ENCODE measurements around the gene ARMC8.

Gene ARMC8

GRCh38 chr3:138253609-138254008 lies 66.5 kb downstream of the ARMC8 start:
- TF ChIP-seq EZH2 (IDR thresholded peaks at IDR 0.05; ENCODE audit: borderline replicate concordance, low read length) = no peak
- TF ChIP-seq, protein P1, sequence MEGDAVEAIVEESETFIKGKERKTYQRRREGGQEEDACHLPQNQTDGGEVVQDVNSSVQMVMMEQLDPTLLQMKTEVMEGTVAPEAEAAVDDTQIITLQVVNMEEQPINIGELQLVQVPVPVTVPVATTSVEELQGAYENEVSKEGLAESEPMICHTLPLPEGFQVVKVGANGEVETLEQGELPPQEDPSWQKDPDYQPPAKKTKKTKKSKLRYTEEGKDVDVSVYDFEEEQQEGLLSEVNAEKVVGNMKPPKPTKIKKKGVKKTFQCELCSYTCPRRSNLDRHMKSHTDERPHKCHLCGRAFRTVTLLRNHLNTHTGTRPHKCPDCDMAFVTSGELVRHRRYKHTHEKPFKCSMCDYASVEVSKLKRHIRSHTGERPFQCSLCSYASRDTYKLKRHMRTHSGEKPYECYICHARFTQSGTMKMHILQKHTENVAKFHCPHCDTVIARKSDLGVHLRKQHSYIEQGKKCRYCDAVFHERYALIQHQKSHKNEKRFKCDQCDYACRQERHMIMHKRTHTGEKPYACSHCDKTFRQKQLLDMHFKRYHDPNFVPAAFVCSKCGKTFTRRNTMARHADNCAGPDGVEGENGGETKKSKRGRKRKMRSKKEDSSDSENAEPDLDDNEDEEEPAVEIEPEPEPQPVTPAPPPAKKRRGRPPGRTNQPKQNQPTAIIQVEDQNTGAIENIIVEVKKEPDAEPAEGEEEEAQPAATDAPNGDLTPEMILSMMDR (IDR thresholded peaks at IDR 0.05; ENCODE audit: low read length) = no peak
- no peaks in the 10 kb centered on the region for H3K9me2 ChIP-seq (ENCODE audit: low read depth, low read length)
- no peak overlapping the region for H3K4me2 ChIP-seq (ENCODE audit: low read length)
- no peak overlapping the region for H3K27ac ChIP-seq (ENCODE audit: low read depth, low read length, poor library complexity, severe bottlenecking)
- H3K4me3 ChIP-seq (ENCODE audit: low read depth, low read length, poor library complexity, severe bottlenecking) = no peak overlapping the region
- no peak overlapping the region for H3K9ac ChIP-seq (ENCODE audit: low read length)
- H4K20me1 ChIP-seq (ENCODE audit: insufficient read depth, low read length) = no peaks in the 10 kb centered on the region
- peaks cover 13% of the 10 kb centered on the region for H3K36me3 ChIP-seq (ENCODE audit: insufficient read depth, low read length)
- no peaks in the 10 kb centered on the region for H3K4me1 ChIP-seq (ENCODE audit: insufficient read depth, low read length, severe bottlenecking)
- H3K9me3 ChIP-seq (ENCODE audit: low read length) = no peaks in the 10 kb centered on the region
- no peaks in the 10 kb centered on the region for H3K79me2 ChIP-seq (ENCODE audit: insufficient read depth, low read length)
- H3F3A ChIP-seq (ENCODE audit: insufficient read depth, low read length) = no peaks in the 10 kb centered on the region
- no peak overlapping the region for H2AFZ ChIP-seq (ENCODE audit: low read length)
- no peaks in the 10 kb centered on the region for H3K27me3 ChIP-seq (ENCODE audit: insufficient read depth, low read length)

DNA sequence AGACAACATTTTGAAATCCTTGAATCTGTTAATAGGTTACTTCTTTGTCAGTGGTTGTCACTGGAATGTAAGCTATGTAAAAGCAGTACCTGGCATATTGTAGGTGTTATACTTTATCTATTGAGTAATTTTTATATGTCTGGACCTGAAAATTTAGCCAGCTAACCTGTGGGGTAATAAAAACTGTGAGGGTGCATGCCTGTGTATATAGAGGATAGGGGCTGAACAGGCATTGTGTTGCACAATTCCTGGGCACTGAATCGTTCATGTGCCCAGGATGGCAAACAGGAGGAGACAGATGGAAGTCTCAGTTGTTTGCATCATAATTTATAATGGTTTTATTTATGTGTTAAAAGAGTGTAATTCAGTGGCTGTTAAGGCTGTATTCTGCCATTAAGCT lies 67.1 kb downstream of the ARMC8 start:
- H3K9me3 ChIP-seq (ENCODE audit: low read length) = no peaks in the 10 kb centered on the region
- H3K9ac ChIP-seq (ENCODE audit: low read length) = no peak overlapping the region
- H3K4me1 ChIP-seq (ENCODE audit: insufficient read depth, low read length, severe bottlenecking) = no peaks in the 10 kb centered on the region
- no peaks in the 10 kb centered on the region for H3K27me3 ChIP-seq (ENCODE audit: insufficient read depth, low read length)
- no peaks in the 10 kb centered on the region for H3F3A ChIP-seq (ENCODE audit: insufficient read depth, low read length)
- no peaks in the 10 kb centered on the region for H4K20me1 ChIP-seq (ENCODE audit: insufficient read depth, low read length)
- H3K4me2 ChIP-seq (ENCODE audit: low read length) = no peak overlapping the region
- peaks cover 7% of the 10 kb centered on the region; the same call in 1 of the 2 replicates for H3K36me3 ChIP-seq (ENCODE audit: insufficient read depth, low read length)
- no peak overlapping the region for H3K27ac ChIP-seq (ENCODE audit: low read depth, low read length, poor library complexity, severe bottlenecking)
- no peak for TF ChIP-seq EZH2 (IDR thresholded peaks at IDR 0.05; ENCODE audit: borderline replicate concordance, low read length)
- TF ChIP-seq, protein P1 (IDR thresholded peaks at IDR 0.05; ENCODE audit: low read length) = no peak
- H2AFZ ChIP-seq (ENCODE audit: low read length) = no peak overlapping the region
- H3K4me3 ChIP-seq (ENCODE audit: low read depth, low read length, poor library complexity, severe bottlenecking) = no peak overlapping the region
- H3K79me2 ChIP-seq (ENCODE audit: insufficient read depth, low read length) = no peaks in the 10 kb centered on the region
- no peaks in the 10 kb centered on the region for H3K9me2 ChIP-seq (ENCODE audit: low read depth, low read length)

DNA sequence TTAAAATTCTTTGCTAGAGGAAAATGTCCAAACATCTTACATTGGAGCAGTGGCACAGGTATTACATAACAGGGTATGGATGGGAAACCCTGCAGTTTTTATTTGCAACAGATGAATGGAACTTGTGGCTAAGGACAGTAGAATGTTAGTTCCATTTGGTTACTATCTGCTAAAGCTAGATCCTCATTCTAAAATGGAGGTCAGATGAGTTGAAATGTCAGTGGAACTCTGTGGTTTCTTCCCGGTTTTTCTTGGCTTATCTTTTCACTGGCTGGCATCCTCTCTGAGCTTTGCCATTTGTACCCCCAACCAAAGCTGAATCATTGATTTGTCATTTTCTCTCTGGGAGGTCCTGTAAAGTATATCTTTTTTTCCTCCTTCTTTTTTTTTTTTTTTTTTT lies 68.9 kb downstream of the ARMC8 start:
- H3K9ac ChIP-seq (ENCODE audit: low read length) = no peak overlapping the region
- no peak overlapping the region for H2AFZ ChIP-seq (ENCODE audit: low read length)
- no peaks in the 10 kb centered on the region for H3K9me2 ChIP-seq (ENCODE audit: low read depth, low read length)
- H3K4me1 ChIP-seq (ENCODE audit: insufficient read depth, low read length, severe bottlenecking) = no peaks in the 10 kb centered on the region
- H3K4me2 ChIP-seq (ENCODE audit: low read length) = no peak overlapping the region
- H3K4me3 ChIP-seq (ENCODE audit: low read depth, low read length, poor library complexity, severe bottlenecking) = no peak overlapping the region
- H3K9me3 ChIP-seq (ENCODE audit: low read length) = no peaks in the 10 kb centered on the region
- no peaks in the 10 kb centered on the region for H4K20me1 ChIP-seq (ENCODE audit: insufficient read depth, low read length)
- peaks cover 4% of the 10 kb centered on the region; the same call in 1 of the 2 replicates for H3K36me3 ChIP-seq (ENCODE audit: insufficient read depth, low read length)
- no peak overlapping the region for H3K27ac ChIP-seq (ENCODE audit: low read depth, low read length, poor library complexity, severe bottlenecking)
- H3K79me2 ChIP-seq (ENCODE audit: insufficient read depth, low read length) = no peaks in the 10 kb centered on the region
- no peaks in the 10 kb centered on the region for H3F3A ChIP-seq (ENCODE audit: insufficient read depth, low read length)
- H3K27me3 ChIP-seq (ENCODE audit: insufficient read depth, low read length) = no peaks in the 10 kb centered on the region
- TF ChIP-seq, protein P1 (IDR thresholded peaks at IDR 0.05; ENCODE audit: low read length) = no peak
- no peak for TF ChIP-seq EZH2 (IDR thresholded peaks at IDR 0.05; ENCODE audit: borderline replicate concordance, low read length)

All from OCI-LY1 (cell line).